ENCODE measurements around the gene ZNF76. TPM values are rescaled to one million over a fixed set of nuclear protein-coding genes. Genes with fewer than 3 reads are reported as not detected.
A peak's percentile ranks its signal among the peaks of the same experiment; 100 is the strongest.

Gene ZNF76
- total and polyA plus RNA-seq, 2 of the 13 experiments (the other 11 are each of a cell fraction or from before 2014, with no cell fraction given): 13.2 to 26.4 TPM

DNA sequence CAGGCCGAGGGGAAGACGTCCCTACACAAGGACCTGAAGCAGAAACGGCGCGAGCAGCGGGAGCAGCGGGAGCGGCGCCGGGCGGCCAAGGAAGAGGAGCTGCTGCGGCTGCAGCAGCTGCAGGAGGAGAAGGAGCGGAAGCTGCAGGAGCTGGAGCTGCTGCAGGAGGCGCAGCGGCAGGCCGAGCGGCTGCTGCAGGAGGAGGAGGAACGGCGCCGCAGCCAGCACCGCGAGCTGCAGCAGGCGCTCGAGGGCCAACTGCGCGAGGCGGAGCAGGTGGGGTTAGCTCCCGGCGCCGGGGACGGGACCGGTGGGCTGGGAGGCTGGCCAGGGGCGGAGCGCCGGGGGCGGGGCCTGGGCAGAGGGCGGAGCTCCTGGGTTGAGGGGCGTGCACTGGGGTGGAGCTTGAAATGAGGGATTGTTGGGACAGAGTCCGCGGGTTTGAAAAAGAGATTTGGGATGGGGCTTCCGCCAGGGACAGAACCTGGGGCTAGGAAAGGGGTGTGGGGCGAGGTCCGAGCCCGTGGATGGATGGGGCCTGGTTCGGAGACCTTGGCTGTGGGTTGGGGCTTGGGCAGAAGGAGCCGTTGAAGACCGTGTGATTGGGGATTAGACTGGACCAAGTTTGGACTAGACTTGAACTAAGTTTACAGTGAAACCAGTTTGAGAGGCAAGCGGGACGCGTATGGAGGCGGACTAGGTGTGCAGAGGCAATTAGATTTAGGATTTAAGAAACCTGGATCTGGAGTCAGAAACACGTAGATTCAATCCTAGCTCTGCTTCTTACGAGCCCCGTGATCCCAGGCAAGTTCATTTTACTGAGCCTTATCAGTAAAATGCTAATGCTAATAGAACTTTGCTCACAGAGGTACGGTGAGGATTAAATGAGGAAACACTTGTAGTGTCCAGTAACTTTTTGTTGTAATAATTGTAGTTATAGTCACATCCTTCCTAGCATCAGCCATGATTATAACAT is 58.9 kb downstream of the ZNF76 start (continued):
- TF ChIP-seq PRDM4 (CRISPR knock-in tag; IDR thresholded peaks at IDR 0.05; ENCODE audit: borderline replicate concordance) (no peak), TMF1 (CRISPR knock-in tag; IDR thresholded peaks at IDR 0.05; ENCODE audit: low read depth) (peak; percentile 84), JUN (CRISPR knock-in tag; IDR thresholded peaks at IDR 0.05) (peak; percentile 70; the same call in 1 of the 2 replicates), TGIF2 (CRISPR knock-in tag; IDR thresholded peaks at IDR 0.05) (no peak), ZC3H13 (CRISPR knock-in tag; IDR thresholded peaks at IDR 0.05) (peak; percentile 75), HNF4G (IDR thresholded peaks at IDR 0.05; ENCODE audit: borderline replicate concordance, low read depth, low read length) (no peak), HNF4G (CRISPR knock-in tag; IDR thresholded peaks at IDR 0.05; ENCODE audit: borderline replicate concordance, low read depth) (peak; percentile 37; the same call in 1 of the 2 replicates), SRSF4 (IDR thresholded peaks at IDR 0.05; ENCODE audit: low read depth, low read length, poor library complexity, severe bottlenecking) (no peak), RCOR2 (CRISPR knock-in tag; IDR thresholded peaks at IDR 0.05) (no peak), TCF7 (IDR thresholded peaks at IDR 0.05; ENCODE audit: low read depth) (no peak), ZNF256 (CRISPR knock-in tag; conservative IDR thresholded peaks at IDR 0.05) (no peak), KDM5B (CRISPR knock-in tag; IDR thresholded peaks at IDR 0.05; ENCODE audit: borderline replicate concordance) (peak; percentile 94), KMT2B (CRISPR knock-in tag; IDR thresholded peaks at IDR 0.05) (peak; percentile 78; the same call in 1 of the 2 replicates)
- TF ChIP-seq, protein P1, sequence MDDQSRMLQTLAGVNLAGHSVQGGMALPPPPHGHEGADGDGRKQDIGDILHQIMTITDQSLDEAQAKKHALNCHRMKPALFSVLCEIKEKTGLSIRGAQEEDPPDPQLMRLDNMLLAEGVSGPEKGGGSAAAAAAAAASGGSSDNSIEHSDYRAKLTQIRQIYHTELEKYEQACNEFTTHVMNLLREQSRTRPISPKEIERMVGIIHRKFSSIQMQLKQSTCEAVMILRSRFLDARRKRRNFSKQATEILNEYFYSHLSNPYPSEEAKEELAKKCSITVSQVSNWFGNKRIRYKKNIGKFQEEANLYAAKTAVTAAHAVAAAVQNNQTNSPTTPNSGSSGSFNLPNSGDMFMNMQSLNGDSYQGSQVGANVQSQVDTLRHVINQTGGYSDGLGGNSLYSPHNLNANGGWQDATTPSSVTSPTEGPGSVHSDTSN (CRISPR knock-in tag; IDR thresholded peaks at IDR 0.05; ENCODE audit: borderline replicate concordance): peak; percentile 78; the same call in 1 of the 2 replicates
